KBM-7 (cell line): Measurements from ENCODE around the gene SPATA46.

Experiments used
- DNase-seq: peaks from one replicate; pipeline ENCODE4 v3.0.0-alpha.2; 2015
- in situ Hi-C: fragments of 300-500 bp; cut with MboI; formaldehyde crosslinking; loops from 2 replicates; pipeline ENCODE4 v1.14.3; 2020; ENCODE audit warnings: low sequenced_read_pairs, low pct_unique_long_range_greater_than_20kb, mixed read lengths

SPATA46 gene

DNA sequence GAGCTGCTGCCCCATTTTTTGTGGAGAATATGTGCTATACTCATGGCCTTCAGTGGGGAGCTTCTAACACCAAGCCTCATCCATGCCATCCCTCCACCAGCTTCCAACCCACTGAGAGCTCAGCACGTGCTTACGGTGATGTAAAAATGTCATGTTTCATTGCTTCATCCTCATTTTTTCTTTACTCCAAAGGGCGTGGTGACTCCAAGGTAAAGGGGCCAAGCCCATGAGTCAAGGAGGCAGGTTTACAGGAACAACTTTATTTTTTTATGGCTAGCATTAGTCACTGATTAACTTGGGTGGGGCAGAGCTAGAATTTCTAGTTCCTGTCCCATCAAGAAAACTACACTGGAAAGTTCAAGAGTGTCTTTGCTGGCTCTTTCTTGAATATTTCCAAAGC is 4.7 kb upstream of the SPATA46 start, which contains the start of gene C1orf226:
Gene C1orf226 (plus strand): TSS at position 346 of the 400 bp plus-strand sequence. CDS start 174 bp downstream, outside the sequence.
- in situ Hi-C loops, result no loop called here

DNA sequence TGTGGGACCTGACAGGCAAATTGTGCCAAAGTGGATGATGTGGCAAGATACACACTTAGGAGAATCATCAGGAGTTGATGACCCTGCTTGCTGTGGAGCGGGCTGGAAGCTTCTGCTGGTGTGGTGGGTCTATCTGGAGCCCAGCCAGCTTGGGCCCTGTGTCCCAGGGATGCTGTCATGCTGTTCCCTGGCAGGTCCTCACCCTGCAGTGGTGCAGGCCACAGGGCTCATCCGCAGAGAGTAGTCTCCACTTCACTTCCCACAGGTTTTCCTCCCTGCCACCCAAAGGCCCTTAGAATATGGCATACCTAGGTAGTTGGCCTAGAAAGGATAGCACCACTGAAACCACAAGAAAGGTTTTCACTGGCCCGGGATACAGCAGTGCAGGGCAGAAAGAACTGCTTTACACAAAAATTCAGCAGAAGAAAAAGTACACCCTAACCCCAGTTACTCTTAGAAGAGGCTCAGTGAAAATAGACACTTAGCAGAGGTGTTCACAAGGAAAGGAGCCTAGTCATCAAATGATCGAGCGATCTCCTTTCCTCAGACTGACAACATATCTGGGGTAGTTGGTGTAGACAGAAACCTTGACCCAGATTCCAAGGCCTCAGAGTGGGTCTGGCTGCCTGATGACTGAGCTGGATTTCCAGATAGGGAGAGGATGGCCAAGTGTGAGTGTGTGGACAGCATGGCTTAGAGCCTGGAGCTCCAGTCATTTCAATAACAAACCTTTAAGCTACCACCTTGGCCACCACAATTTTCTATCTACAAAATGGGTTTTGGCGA is 3.6 kb upstream of the SPATA46 start:
- in situ Hi-C loops, result no loop called here
- no peak for DNase-seq

More for the DNA sequence above, 4.7 kb upstream of the SPATA46 start, which contains the start of gene C1orf226:
- DNase-seq, result no peak

- in situ Hi-C loops, result no loop called here
- DNase-seq, result no peak
These were observed 1.2 kb downstream of the SPATA46 start for GRCh38 chr1:162375463-162375862.

DNA sequence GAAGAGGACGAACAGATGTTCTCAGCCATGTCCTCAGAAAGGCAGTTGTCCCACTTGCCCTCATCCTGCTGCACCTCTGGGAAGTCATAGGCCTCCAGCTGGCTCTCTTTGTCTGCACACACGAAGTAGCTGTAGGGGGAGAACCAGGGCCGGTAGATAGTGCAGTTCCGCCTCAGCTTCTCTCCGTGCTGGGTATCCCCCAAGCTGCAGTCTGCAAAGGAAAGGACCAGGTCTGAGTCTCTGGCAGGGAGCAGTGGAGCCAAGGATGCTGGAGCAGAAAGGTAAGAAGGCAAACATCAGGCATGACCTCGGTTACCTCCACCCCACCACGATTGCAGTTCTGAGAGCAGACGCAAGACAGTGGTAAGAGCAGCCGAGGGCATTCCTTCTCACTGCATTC is 2.2 kb downstream of the SPATA46 start:
- in situ Hi-C loops, result no loop called here
- no peak for DNase-seq

DNA sequence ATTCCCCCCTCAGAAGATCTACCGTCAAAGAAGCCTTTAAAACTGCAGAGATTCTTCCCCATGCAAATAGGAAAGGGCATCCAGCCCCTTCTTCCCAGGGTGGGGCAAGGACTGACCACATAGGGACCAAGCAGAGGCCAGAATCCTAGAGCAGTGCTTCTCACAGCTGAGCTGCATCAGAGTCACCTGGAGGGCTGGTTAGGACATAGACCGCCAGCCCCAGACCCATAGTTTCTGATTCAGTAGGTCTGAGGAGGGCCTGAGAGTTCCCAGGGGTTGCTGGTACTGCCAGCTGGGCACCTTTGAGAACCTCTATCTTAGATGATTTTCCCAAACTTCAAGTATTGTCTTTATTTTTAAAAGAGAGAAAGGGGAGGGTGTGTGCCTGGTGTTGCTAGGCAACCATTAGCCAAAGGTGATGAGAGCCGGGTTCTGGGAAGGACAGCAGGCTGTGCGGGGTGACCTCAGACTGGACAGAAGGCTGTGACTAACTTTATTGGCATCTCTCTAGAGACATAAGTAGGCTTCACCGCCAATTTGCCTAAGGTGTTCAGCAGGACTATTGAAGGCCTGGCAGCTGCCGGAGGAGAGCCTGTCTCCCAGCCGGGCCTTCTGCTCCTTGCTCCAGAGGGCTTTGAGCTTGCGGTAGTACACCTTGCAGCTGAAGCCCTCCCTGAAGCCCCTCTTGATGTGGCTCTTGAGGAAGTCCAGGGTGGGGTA is 3.0 kb downstream of the SPATA46 start:
- no peak for DNase-seq
- in situ Hi-C loops, result no loop called here

GRCh38 chr1:162373072-162373427 is 3.6 kb downstream of the SPATA46 start:
- no peak for DNase-seq
- in situ Hi-C loops, result no loop called here

- in situ Hi-C loops, result no loop called here
- DNase-seq, result no peak
These were observed 4.2 kb downstream of the SPATA46 start for GRCh38 chr1:162372159-162373071.

DNA sequence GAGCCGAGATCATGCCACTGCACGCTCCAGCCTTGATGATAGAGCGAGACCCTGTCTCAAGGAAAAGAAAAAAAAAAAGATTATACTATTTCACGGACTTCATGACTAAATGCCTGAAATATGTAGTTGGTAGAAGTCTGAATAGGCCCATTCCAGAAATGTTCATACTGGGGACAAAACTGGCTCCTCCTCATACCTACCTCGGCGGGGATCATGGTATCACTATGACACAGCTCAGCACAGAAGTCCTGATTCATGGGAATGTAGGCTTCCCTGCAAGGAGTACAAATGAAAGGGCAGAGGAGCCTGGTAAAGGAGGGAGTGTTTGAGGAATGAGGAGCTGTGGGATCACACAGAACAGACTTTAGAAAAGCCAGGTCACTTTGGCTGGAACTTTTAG is 5.0 kb downstream of the SPATA46 start:
- in situ Hi-C loops, result no loop called here
- DNase-seq, result no peak

- in situ Hi-C loops, result no loop called here
- no peak for DNase-seq
These were observed 5.9 kb downstream of the SPATA46 start for GRCh38 chr1:162370721-162371120.

- no peak for DNase-seq
- in situ Hi-C loops, result no loop called here
These were observed 6.5 kb downstream of the SPATA46 start for GRCh38 chr1:162370161-162370560.

DNA sequence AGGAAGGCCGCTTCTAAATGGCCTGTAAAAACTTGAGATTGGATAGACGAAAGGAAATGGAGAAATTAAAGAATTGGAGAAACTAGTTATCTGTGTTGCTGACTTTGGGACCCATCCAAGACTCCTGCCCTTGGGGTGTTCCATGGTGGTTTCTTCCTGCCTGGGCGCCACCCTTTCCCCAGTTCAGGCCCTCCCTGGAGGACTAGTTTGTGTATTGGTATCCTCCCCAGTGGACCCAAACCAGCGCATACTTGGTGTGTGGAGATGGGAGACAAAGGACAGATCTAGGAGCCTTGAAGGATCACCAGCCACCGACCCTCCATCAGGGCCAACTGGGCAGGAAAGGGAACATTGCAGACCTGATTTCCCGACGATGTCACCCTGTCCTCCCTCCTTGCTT is 7.1 kb downstream of the SPATA46 start:
- DNase-seq, result no peak
- in situ Hi-C loops, result no loop called here

- DNase-seq, result no peak
- in situ Hi-C loops, result no loop called here
These were observed 8.2 kb downstream of the SPATA46 start for GRCh38 chr1:162368451-162368850.

DNA sequence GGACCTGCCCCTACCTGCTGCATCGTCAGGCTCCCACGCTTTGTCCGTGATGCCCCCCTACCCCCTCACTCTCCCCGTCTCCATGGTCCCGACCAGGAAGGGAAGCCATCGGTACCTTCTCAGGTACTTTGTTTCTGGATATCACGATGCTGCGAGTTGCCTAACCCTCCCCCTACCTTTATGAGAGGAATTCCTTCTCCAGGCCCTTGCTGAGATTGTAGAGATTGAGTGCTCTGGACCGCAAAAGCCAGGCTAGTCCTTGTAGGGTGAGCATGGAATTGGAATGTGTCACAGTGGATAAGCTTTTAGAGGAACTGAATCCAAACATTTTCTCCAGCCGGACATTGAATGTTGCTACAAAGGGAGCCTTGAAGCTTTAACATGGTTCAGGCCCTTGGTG is 8.9 kb downstream of the SPATA46 start:
- in situ Hi-C loops, result no loop called here
- DNase-seq, result no peak

- DNase-seq, result no peak
- in situ Hi-C loops, result no loop called here
These were observed 9.6 kb downstream of the SPATA46 start for GRCh38 chr1:162367073-162367472.

DNA sequence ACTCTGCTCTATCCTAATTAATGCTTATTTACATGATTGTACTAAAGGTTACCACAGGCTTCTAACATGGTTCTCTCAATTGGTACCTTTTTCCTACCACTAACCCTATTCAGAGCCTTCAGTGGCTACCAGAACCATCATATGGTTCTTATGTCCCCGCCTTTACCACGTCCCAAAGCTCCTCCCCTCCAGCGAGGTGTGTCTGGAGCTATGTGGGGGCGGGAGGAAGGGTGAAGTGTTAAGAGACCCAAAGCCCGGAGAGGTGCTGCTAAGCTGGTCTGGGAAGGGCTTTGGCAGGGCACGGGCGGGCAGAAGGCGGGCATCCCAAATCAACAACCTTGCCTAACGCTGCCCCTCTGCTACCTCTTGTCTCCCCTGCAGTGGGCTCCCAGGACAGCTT is 10.0 kb downstream of the SPATA46 start:
- in situ Hi-C loops, result no loop called here
- DNase-seq, result no peak

DNA sequence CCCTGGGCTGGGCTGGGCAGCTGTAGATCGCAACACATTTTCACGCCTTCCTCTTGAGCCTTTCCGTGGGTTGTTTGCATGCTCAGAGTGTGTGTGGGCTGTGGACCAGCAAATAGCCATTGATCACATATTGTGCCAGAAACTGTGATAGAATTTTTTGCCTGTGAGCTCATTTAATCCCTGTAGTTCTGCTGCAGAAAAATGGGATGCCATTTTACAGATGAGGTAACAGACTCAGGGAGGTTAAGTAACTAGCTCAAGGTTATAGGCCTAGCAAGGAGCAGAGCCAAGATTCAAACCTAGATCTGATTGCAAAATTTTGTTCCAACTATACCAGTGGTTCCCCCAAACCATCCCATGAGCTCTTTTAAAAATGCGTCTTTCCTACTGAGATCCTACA is 10.5 kb downstream of the SPATA46 start:
- no peak for DNase-seq
- in situ Hi-C loops, result no loop called here

DNA sequence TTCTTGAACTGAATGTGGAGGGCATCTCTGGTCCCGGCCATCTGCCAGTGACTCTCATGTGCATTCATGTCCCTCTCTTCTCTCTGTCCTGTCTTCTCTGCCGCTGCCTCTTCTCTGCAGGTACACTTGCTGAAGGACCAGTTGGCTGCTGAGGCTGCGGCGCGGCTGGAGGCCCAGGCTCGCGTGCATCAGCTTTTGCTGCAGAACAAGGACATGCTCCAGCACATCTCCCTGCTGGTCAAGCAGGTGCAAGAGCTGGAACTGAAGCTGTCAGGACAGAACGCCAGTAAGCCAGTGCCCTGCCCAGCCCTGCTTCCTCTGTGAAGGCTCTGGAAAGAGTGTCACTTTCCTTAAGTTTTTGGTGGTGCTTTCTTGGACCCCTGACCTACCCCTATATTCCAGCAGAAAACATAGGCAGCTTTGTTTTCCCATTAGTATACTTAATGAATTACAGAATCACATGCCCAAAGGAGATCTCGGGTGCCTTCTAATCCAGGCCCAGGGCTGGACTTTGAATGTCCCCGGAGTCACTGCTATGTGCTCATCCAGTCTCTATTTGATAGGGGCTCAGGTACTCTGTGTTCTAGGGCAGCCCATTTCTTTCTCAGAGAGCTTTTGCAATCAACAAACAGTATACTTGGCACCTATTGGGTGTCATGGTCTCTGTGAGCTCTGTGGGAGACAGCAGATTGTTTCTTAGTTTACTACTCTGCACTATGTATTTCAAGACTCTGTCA is 11.2 kb downstream of the SPATA46 start:
- no peak for DNase-seq
- in situ Hi-C loops, result no loop called here

- in situ Hi-C loops, result no loop called here
- no peak for DNase-seq
These were observed 12.2 kb downstream of the SPATA46 start for GRCh38 chr1:162364498-162364897.

GRCh38 chr1:162363823-162364222 is 12.8 kb downstream of the SPATA46 start:
- in situ Hi-C loops, result no loop called here

More at GRCh38 chr1:162363823-162364222, 12.8 kb downstream of the SPATA46 start:
- no peak for DNase-seq
